Fibroblast of skin of left quadriceps (primary cell): ENCODE data around the gene FLRT1.

Experiments
- DNase-seq, 2 experiments: peaks; one replicate each; pipeline ENCODE4 v3.0.0-alpha.2; 2013; ENCODE audit warnings: low read depth in 2 of 2

FLRT1 gene

GRCh38 chr11:64084951-64085710 lies 49.4 kb downstream of the FLRT1 start:
- no peak for DNase-seq
